BE2C (cell line): ENCODE results near the gene TGFBR3L.

ENCODE experiments used
- DNase-seq: peaks from one replicate; pipeline ENCODE4 v3.0.0-alpha.2; 2020
- H3K27me3 ChIP-seq: fragments of 250-450 bp; sonication (Bioruptor Pico); 2 replicates; pipeline ENCODE4 v1.5.1; 2020; ENCODE audit warnings: mild to moderate bottlenecking
- H3K36me3 ChIP-seq: fragments of 250-450 bp; sonication (Bioruptor Pico); 2 replicates; pipeline ENCODE4 v1.5.1; 2020; ENCODE audit warnings: mild to moderate bottlenecking
- H3K4me1 ChIP-seq: fragments of 250-450 bp; sonication (Bioruptor Pico); 2 replicates; pipeline ENCODE4 v1.5.1; 2020
- H3K4me3 ChIP-seq: 2 replicates; pipeline ENCODE4 v1.5.1; 2011; ENCODE audit warnings: low read depth, low read length
- H3K9me3 ChIP-seq: fragments of 250-450 bp; sonication (Bioruptor Pico); 2 replicates; pipeline ENCODE4 v1.5.1; 2020
- TF ChIP-seq, protein P1 (sequence below): IDR thresholded peaks from 2 replicates; pipeline ENCODE4 v1.5.1; 2012; ENCODE audit warnings: mild to moderate bottlenecking, low read depth, low read length

Gene TGFBR3L

DNA sequence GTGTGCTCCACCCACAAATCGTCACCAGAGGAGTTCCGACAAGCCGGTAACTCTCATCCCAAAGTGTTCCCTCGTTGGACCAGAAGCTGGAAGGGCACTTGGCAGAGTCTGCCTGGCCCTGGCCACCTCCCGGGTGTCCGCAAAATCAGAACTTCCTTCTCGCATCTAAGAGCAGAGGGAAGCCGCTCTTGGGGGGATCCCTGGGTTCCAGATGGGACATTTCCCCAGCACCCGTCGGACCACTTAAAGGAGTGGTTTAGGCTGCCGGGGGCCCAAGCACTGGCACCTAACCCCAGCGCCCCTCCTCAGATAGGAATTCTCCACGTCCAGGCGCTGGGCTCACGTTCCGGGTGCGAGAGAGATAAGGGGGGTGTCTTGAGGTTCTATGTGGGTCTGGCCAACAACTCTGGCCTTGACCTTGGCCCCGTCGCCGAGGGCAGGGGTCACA lies 11.8 kb upstream of the TGFBR3L start:
- H3K27me3 ChIP-seq, result no peaks in the 10 kb centered on the region
- no peaks in the 10 kb centered on the region for H3K4me1 ChIP-seq
- peaks cover 6% of the 10 kb centered on the region for H3K36me3 ChIP-seq
- H3K4me3 ChIP-seq, result peak overlapping the region; percentile 82
- DNase-seq, result no peak
- no peaks in the 10 kb centered on the region for H3K9me3 ChIP-seq
- TF ChIP-seq, protein P1, sequence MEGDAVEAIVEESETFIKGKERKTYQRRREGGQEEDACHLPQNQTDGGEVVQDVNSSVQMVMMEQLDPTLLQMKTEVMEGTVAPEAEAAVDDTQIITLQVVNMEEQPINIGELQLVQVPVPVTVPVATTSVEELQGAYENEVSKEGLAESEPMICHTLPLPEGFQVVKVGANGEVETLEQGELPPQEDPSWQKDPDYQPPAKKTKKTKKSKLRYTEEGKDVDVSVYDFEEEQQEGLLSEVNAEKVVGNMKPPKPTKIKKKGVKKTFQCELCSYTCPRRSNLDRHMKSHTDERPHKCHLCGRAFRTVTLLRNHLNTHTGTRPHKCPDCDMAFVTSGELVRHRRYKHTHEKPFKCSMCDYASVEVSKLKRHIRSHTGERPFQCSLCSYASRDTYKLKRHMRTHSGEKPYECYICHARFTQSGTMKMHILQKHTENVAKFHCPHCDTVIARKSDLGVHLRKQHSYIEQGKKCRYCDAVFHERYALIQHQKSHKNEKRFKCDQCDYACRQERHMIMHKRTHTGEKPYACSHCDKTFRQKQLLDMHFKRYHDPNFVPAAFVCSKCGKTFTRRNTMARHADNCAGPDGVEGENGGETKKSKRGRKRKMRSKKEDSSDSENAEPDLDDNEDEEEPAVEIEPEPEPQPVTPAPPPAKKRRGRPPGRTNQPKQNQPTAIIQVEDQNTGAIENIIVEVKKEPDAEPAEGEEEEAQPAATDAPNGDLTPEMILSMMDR, result no peak

DNA sequence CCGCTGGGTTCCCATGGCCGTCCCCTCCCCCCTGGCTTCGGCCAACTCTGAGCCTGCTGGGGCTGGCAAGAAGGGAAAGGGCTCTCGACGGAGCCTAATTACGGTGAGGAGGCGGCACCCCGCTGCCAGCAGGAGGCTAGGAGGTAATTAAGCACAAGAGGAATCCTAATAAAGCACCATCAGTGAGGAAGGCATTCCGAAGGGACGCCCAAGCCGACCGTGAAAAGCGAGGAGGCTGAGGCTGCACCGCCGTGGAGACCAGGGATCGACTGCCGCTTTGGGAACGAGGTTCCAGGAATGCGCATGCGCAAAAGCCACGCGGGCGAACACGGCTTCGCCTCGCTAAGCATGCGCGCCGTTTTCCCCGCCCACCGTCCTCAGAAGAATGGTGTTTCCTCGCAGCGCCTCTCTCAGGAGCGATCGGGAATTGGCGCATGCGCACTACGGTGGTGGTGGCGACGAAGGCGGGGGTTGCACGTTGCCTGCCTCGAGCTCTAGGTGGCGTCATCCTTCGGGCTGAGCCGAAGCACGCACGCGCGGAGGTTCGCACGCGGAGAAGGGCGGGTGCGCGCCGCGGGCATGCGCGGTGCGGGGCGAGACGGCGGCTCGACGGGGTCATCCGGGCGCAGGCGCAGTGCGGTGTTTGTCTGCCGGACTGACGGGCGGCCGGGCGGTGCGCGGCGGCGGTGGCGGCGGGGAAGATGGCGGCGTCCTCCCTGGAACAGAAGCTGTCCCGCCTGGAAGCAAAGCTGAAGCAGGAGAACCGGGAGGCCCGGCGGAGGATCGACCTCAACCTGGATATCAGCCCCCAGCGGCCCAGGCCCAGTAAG lies 11.2 kb upstream of the TGFBR3L start, which contains the start of gene MAP2K7:
TSS of gene MAP2K7 (plus strand) at position 634 of the 830 bp plus-strand sequence. CDS start at position 702, 68 bp downstream.
- no peaks in the 10 kb centered on the region for H3K9me3 ChIP-seq
- H3K27me3 ChIP-seq, result no peaks in the 10 kb centered on the region
- no peaks in the 10 kb centered on the region for H3K4me1 ChIP-seq
- TF ChIP-seq, protein P1, result peak; percentile 49
- peaks cover 6% of the 10 kb centered on the region for H3K36me3 ChIP-seq
- peak within 1 kb of the TSS; percentile 82 for H3K4me3 ChIP-seq
- peak; percentile 100 for DNase-seq

DNA sequence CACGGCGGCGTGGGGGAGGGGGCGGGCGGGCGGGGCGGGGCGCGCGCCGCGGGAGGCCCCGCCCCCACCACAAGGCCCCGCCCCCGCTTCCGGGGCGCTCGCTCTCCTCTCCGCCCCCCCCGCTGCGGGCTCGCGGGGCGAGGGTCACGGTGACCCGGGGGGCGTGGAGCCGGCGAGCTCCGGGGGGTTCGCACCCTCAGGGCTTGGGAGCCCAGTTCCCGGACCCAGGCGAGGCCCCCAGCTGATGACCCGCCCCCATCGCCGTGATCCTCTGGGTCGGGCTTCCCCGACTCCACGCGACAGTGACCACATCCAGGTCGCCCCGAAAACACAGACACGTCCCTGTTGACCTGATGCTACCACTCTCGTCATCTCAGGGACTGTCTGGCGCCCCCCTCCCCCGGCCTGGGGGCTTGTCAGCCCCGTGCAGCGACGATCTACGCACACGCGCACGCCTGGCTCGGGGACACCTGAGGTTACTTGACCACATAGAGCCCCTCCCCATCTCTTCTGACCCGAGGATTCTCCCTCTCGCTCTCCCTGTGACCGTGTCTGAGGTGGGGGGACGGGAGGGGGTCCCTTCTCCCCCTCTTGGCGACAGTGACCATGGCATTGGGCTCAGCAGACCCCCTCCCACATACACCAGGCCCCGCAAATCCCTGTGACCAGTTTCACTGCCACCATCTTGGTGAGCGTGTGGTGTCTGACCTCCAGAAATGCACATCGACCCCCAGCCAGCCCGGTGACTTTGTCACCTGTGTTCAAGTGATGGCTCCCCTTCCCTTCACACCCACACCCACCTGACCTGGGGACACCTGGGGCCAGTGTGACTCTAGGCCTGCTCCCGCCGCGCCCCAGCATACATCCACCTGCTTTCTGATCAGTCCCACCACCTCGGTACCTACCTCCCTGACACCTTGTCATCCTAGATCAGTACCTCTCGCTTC lies 10.3 kb upstream of the TGFBR3L start:
- Histone ChIP-seq H3K27me3 (no peaks in the 10 kb centered on the region), H3K4me1 (no peaks in the 10 kb centered on the region), H3K36me3 (peaks cover 6% of the 10 kb centered on the region), H3K9me3 (no peaks in the 10 kb centered on the region), H3K4me3 (peak overlapping the region; percentile 75)
- TF ChIP-seq, protein P1, result no peak
- DNase-seq, result peak; percentile 43

DNA sequence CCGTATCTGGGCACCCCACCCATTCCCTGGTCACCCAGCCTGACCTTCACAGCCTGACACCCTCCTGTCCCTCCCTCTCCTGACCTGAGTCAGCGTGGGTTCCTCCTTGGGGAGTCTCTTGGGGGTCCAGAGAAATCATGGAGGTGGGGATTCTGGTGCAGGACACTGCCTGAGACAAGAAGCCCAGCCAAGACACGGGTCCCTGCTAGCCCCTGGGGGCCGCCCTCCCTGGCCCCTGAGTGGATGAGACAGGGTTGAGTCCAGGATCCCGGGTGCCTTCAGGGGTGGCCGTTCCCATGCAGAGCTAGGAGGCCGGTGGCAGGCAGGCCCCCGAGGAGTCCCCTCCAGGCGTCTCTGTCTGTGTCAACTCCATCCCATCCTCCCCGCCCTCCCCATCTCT lies 9.4 kb upstream of the TGFBR3L start:
- Histone ChIP-seq H3K4me3 (peak overlapping the region; percentile 75; the same call in 1 of the 2 replicates), H3K9me3 (no peaks in the 10 kb centered on the region), H3K4me1 (no peaks in the 10 kb centered on the region), H3K36me3 (peaks cover 11% of the 10 kb centered on the region), H3K27me3 (no peaks in the 10 kb centered on the region)
- TF ChIP-seq, protein P1, result no peak
- DNase-seq, result no peak

DNA sequence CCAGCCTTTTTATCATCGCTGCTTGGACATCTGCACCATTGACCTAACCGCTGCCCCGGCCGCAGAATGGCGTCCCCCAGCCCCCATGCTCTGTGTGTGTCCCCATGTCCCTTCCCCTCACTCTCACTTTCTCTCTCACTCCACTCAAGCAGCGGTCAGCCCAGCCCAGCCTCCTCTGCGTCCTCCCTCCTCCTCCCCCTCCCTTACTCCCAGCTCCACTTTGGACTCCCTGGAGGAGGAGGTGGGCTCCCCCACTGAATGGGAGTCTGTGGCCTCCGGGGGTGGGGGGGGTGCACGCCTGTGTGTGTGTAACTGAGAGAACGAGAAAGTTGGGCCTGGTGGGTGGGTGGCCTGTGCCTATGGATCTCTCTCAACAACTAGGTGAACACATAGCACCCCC lies 8.8 kb upstream of the TGFBR3L start:
- no peak overlapping the region for H3K4me3 ChIP-seq
- TF ChIP-seq, protein P1, result no peak

More for the DNA sequence above, 8.8 kb upstream of the TGFBR3L start:
- Histone ChIP-seq H3K36me3 (peaks cover 17% of the 10 kb centered on the region), H3K4me1 (no peaks in the 10 kb centered on the region), H3K27me3 (no peaks in the 10 kb centered on the region), H3K9me3 (no peaks in the 10 kb centered on the region)
- no peak for DNase-seq
